Measurements from ENCODE around the gene ARHGEF7. TPM values are rescaled to one million over a fixed set of nuclear protein-coding genes. Genes with fewer than 3 reads are reported as not detected.

ARHGEF7 gene
- total RNA-seq, 2 donors from 2014 or later, result 46.7 to 50.7 TPM

- intact Hi-C loops (cut with DNase I), result no loop called here
- no peak overlapping the region for H3K9ac ChIP-seq (ENCODE audit: low read depth in 2 of 2, low read length in 2 of 2)
- no peaks in the 10 kb centered on the region for H3K9me3 ChIP-seq
- DNase-seq, result no peak
- H3K27me3 ChIP-seq, result no peaks in the 10 kb centered on the region
- H3K4me1 ChIP-seq, result no peaks in the 10 kb centered on the region
- H3K36me3 ChIP-seq, result peaks cover 17% of the 10 kb centered on the region
- no peak for TF ChIP-seq CTCF (IDR thresholded peaks at IDR 0.05)
- H3K27ac ChIP-seq, result no peak overlapping the region
- no peak overlapping the region for H3K4me3 ChIP-seq
These were observed 165.8 kb downstream of the ARHGEF7 start for GRCh38 chr13:111280681-111281585.

GRCh38 chr13:111281751-111282311 lies 166.7 kb downstream of the ARHGEF7 start:
- TF ChIP-seq CTCF (IDR thresholded peaks at IDR 0.05), result no peak
- no peaks in the 10 kb centered on the region for H3K9me3 ChIP-seq
- no peak overlapping the region for H3K27ac ChIP-seq
- DNase-seq, result no peak
- intact Hi-C loops (cut with DNase I), result no loop called here
- H3K4me3 ChIP-seq, result no peak overlapping the region
- no peaks in the 10 kb centered on the region for H3K4me1 ChIP-seq
- H3K9ac ChIP-seq (ENCODE audit: low read depth in 2 of 2, low read length in 2 of 2), result no peak overlapping the region
- peaks cover 22% of the 10 kb centered on the region for H3K36me3 ChIP-seq
- H3K27me3 ChIP-seq, result no peaks in the 10 kb centered on the region

GRCh38 chr13:111282425-111282824 lies 167.3 kb downstream of the ARHGEF7 start:
- peaks cover 22% of the 10 kb centered on the region for H3K36me3 ChIP-seq
- H3K4me3 ChIP-seq, result no peak overlapping the region
- H3K27me3 ChIP-seq, result no peaks in the 10 kb centered on the region
- TF ChIP-seq CTCF (IDR thresholded peaks at IDR 0.05), result no peak
- H3K27ac ChIP-seq, result no peak overlapping the region
- no peaks in the 10 kb centered on the region for H3K4me1 ChIP-seq
- no peak for DNase-seq
- no peak overlapping the region for H3K9ac ChIP-seq (ENCODE audit: low read depth in 2 of 2, low read length in 2 of 2)
- H3K9me3 ChIP-seq, result no peaks in the 10 kb centered on the region
- intact Hi-C loops (cut with DNase I), result no loop called here

GRCh38 chr13:111282997-111283396 lies 167.9 kb downstream of the ARHGEF7 start:
- H3K36me3 ChIP-seq, result peaks cover 22% of the 10 kb centered on the region
- TF ChIP-seq CTCF (IDR thresholded peaks at IDR 0.05), result no peak
- H3K4me1 ChIP-seq, result no peaks in the 10 kb centered on the region
- H3K27me3 ChIP-seq, result no peaks in the 10 kb centered on the region
- no peak overlapping the region for H3K9ac ChIP-seq (ENCODE audit: low read depth in 2 of 2, low read length in 2 of 2)
- H3K4me3 ChIP-seq, result no peak overlapping the region
- intact Hi-C loops (cut with DNase I), result no loop called here
- H3K27ac ChIP-seq, result no peak overlapping the region
- DNase-seq, result no peak
- no peaks in the 10 kb centered on the region for H3K9me3 ChIP-seq

- Histone ChIP-seq H3K9ac (ENCODE audit: low read depth in 2 of 2, low read length in 2 of 2) (no peak overlapping the region), H3K9me3 (no peaks in the 10 kb centered on the region), H3K4me3 (no peak overlapping the region), H3K27me3 (no peaks in the 10 kb centered on the region), H3K36me3 (peaks cover 22% of the 10 kb centered on the region), H3K27ac (no peak overlapping the region), H3K4me1 (no peaks in the 10 kb centered on the region)
- DNase-seq, result no peak
- intact Hi-C loops (cut with DNase I), result no loop called here
- TF ChIP-seq CTCF (IDR thresholded peaks at IDR 0.05), result no peak
These were observed 168.3 kb downstream of the ARHGEF7 start for GRCh38 chr13:111283457-111283856.
